Astrocyte (in vitro differentiated cells and primary cell): Measurements from ENCODE around the gene OR2W3. TPM values are rescaled to one million over a fixed set of nuclear protein-coding genes. Genes with fewer than 3 reads are reported as not detected.

Experiments used
- DNase-seq: peaks from one replicate; pipeline ENCODE4 v3.0.0-alpha.2; 2010; ENCODE audit warnings: low read depth
- FAIRE-seq: peaks from 2 replicates; lab custom pipeline; 2011; peaks lifted over from hg19 to GRCh38; lab: Jason Lieb, UNC
- H2AFZ ChIP-seq: 2 replicates; pipeline ENCODE4 v1.6.0; 2012; ENCODE audit warnings: low read depth, low read length, inconsistent platforms
- H3K27ac ChIP-seq: 2 replicates; pipeline ENCODE4 v1.5.1; 2011; ENCODE audit warnings: low read depth, low read length, inconsistent platforms
- H3K27me3 ChIP-seq: 2 replicates; pipeline ENCODE4 v1.6.0; 2011; ENCODE audit warnings: low read length, inconsistent platforms; ENCODE audit not compliant: insufficient read depth
- H3K36me3 ChIP-seq: 2 replicates; pipeline ENCODE4 v1.5.1; 2011; ENCODE audit warnings: low read length, inconsistent platforms; ENCODE audit not compliant: insufficient read depth
- H3K4me1 ChIP-seq: 2 replicates; pipeline ENCODE4 v1.5.1; 2011; ENCODE audit warnings: low read length, inconsistent platforms; ENCODE audit not compliant: insufficient read depth
- H3K4me2 ChIP-seq: 2 replicates; pipeline ENCODE4 v1.6.0; 2012; ENCODE audit warnings: low read length, inconsistent platforms
- H3K4me3 ChIP-seq: 2 replicates; pipeline ENCODE4 v1.5.1; 2011; ENCODE audit warnings: low read depth, mild to moderate bottlenecking, low read length, inconsistent platforms; ENCODE audit not compliant: insufficient read depth
- H3K79me2 ChIP-seq: 2 replicates; pipeline ENCODE4 v1.6.0; 2012; ENCODE audit warnings: mild to moderate bottlenecking, low read length, inconsistent platforms; ENCODE audit not compliant: insufficient read depth
- H3K9ac ChIP-seq: 2 replicates; pipeline ENCODE4 v1.6.0; 2012; ENCODE audit warnings: mild to moderate bottlenecking, low read length, inconsistent platforms
- H3K9me3 ChIP-seq: 2 replicates; pipeline ENCODE4 v1.5.1; 2012; ENCODE audit warnings: low read depth, mild to moderate bottlenecking, low read length, inconsistent platforms; ENCODE audit not compliant: insufficient read depth
- H4K20me1 ChIP-seq: 2 replicates; pipeline ENCODE4 v1.6.0; 2012; ENCODE audit warnings: low read length, inconsistent platforms; ENCODE audit not compliant: insufficient read depth
- H3K27ac Mint-ChIP-seq: one replicate; pipeline ENCODE4 v1.8.0; 2021; ENCODE audit warnings: mild to moderate bottlenecking, mixed read lengths; ENCODE audit not compliant: unreplicated experiment
- H3K27me3 Mint-ChIP-seq: one replicate; pipeline ENCODE4 v1.8.0; 2021; ENCODE audit warnings: low read depth, mixed read lengths; ENCODE audit not compliant: unreplicated experiment
- H3K36me3 Mint-ChIP-seq: one replicate; pipeline ENCODE4 v1.8.0; 2021; ENCODE audit warnings: low read depth, mixed read lengths; ENCODE audit not compliant: unreplicated experiment
- H3K4me1 Mint-ChIP-seq: one replicate; pipeline ENCODE4 v1.8.0; 2021; ENCODE audit warnings: low read depth, mixed read lengths; ENCODE audit not compliant: unreplicated experiment
- H3K4me3 Mint-ChIP-seq: one replicate; pipeline ENCODE4 v1.8.0; 2021; ENCODE audit warnings: mild to moderate bottlenecking, moderate library complexity, mixed read lengths; ENCODE audit not compliant: unreplicated experiment
- H3K9me3 Mint-ChIP-seq: one replicate; pipeline ENCODE4 v1.8.0; 2021; ENCODE audit warnings: mild to moderate bottlenecking, mixed read lengths; ENCODE audit not compliant: unreplicated experiment
- CTCF ChIP-seq: IDR thresholded peaks from 2 replicates; pipeline ENCODE4 v1.5.1; 2011; ENCODE audit warnings: low read depth, mild to moderate bottlenecking, inconsistent platforms, low read length, moderate library complexity; ENCODE audit not compliant: insufficient read depth
- EZH2 ChIP-seq: IDR thresholded peaks from 2 replicates; pipeline ENCODE4 v1.6.1; 2012; ENCODE audit warnings: mild to moderate bottlenecking, low read length, inconsistent platforms; ENCODE audit not compliant: insufficient read depth
- total RNA-seq: library from RNA; stranded (reverse); gene quantifications from 2 replicates; pipeline ENCODE4 v1.2.1, GENCODE V29; 2021

Gene OR2W3
- total RNA-seq, 1 donor from 2014 or later: 5.9 TPM

- H3K9me3 ChIP-seq: peaks cover 4% of the 10 kb centered on the region
- Mint-ChIP-seq H3K4me1 (no peaks in the 10 kb centered on the region), H3K4me3 (no peak within 1 kb of the TSS), H3K27me3 (no peaks in the 10 kb centered on the region), H3K36me3 (no peaks in the 10 kb centered on the region), H3K9me3 (no peaks in the 10 kb centered on the region), H3K27ac (no peak within 1 kb of the TSS)
- no peak within 1 kb of the TSS for H3K4me3 ChIP-seq
- H3K4me1 ChIP-seq: no peaks in the 10 kb centered on the region
- no peaks in the 10 kb centered on the region for H3K79me2 ChIP-seq
- no peak for TF ChIP-seq EZH2
- TF ChIP-seq CTCF: no peak
- FAIRE-seq: no peak
- H3K4me2 ChIP-seq: no peak within 1 kb of the TSS
- H3K9ac ChIP-seq: no peak within 1 kb of the TSS
- no peaks in the 10 kb centered on the region for H3K27me3 ChIP-seq
- H3K36me3 ChIP-seq: no peaks in the 10 kb centered on the region
- no peak for DNase-seq
- no peaks in the 10 kb centered on the region for H4K20me1 ChIP-seq
- H3K27ac ChIP-seq: no peak within 1 kb of the TSS
- no peak within 1 kb of the TSS for H2AFZ ChIP-seq
Measured at GRCh38 chr1:247919952-247920351, 24.6 kb downstream of the OR2W3 start, which contains the start of gene OR2T8. OR2T8 (plus strand) TSS chr1:247920252; CDS start chr1:247921018, 766 bp downstream.

GRCh38 chr1:247923941-247924340, 28.6 kb downstream of the OR2W3 start:
- Histone ChIP-seq H3K4me2 (no peak overlapping the region), H3K9ac (no peak overlapping the region), H3K9me3 (peaks cover 4% of the 10 kb centered on the region), H3K4me3 (no peak overlapping the region), H3K4me1 (no peaks in the 10 kb centered on the region), H2AFZ (no peak overlapping the region), H3K79me2 (no peaks in the 10 kb centered on the region), H3K27ac (no peak overlapping the region), H3K36me3 (no peaks in the 10 kb centered on the region), H4K20me1 (no peaks in the 10 kb centered on the region), H3K27me3 (no peaks in the 10 kb centered on the region)
- Mint-ChIP-seq H3K9me3 (no peaks in the 10 kb centered on the region), H3K4me3 (no peak overlapping the region), H3K36me3 (no peaks in the 10 kb centered on the region), H3K4me1 (no peaks in the 10 kb centered on the region), H3K27me3 (no peaks in the 10 kb centered on the region), H3K27ac (no peak overlapping the region)
- TF ChIP-seq CTCF (no peak), EZH2 (no peak)
- DNase-seq (no peak), FAIRE-seq (no peak)

- Mint-ChIP-seq H3K9me3 (no peaks in the 10 kb centered on the region), H3K36me3 (no peaks in the 10 kb centered on the region), H3K4me1 (no peaks in the 10 kb centered on the region), H3K4me3 (no peak within 1 kb of the TSS), H3K27ac (no peak within 1 kb of the TSS), H3K27me3 (no peaks in the 10 kb centered on the region)
- Histone ChIP-seq H3K4me2 (no peak within 1 kb of the TSS), H3K79me2 (no peaks in the 10 kb centered on the region), H3K27me3 (no peaks in the 10 kb centered on the region), H3K27ac (no peak within 1 kb of the TSS), H3K4me3 (no peak within 1 kb of the TSS), H3K36me3 (no peaks in the 10 kb centered on the region), H2AFZ (no peak within 1 kb of the TSS), H3K9ac (no peak within 1 kb of the TSS), H3K9me3 (peaks cover 4% of the 10 kb centered on the region), H4K20me1 (no peaks in the 10 kb centered on the region), H3K4me1 (no peaks in the 10 kb centered on the region)
- FAIRE-seq (no peak), DNase-seq (no peak)
- TF ChIP-seq EZH2 (no peak), CTCF (no peak)
Measured at GRCh38 chr1:247924868-247925267, 29.5 kb downstream of the OR2W3 start, which contains the start of gene OR2AJ1. OR2AJ1 (plus strand) TSS chr1:247924889; CDS start chr1:247933769, 8,880 bp downstream.
